ENCODE measurements around the gene SAMD10.

GRCh38 chr20:64025826-64026412 is 46.5 kb upstream of the SAMD10 start:
- TF ChIP-seq, protein P1, sequence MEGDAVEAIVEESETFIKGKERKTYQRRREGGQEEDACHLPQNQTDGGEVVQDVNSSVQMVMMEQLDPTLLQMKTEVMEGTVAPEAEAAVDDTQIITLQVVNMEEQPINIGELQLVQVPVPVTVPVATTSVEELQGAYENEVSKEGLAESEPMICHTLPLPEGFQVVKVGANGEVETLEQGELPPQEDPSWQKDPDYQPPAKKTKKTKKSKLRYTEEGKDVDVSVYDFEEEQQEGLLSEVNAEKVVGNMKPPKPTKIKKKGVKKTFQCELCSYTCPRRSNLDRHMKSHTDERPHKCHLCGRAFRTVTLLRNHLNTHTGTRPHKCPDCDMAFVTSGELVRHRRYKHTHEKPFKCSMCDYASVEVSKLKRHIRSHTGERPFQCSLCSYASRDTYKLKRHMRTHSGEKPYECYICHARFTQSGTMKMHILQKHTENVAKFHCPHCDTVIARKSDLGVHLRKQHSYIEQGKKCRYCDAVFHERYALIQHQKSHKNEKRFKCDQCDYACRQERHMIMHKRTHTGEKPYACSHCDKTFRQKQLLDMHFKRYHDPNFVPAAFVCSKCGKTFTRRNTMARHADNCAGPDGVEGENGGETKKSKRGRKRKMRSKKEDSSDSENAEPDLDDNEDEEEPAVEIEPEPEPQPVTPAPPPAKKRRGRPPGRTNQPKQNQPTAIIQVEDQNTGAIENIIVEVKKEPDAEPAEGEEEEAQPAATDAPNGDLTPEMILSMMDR (tag by site-specific recombination; IDR thresholded peaks at IDR 0.05): no peak
- no peak for TF ChIP-seq ZNF18 (tag by site-specific recombination; IDR thresholded peaks at IDR 0.05)
- TF ChIP-seq, protein P2, sequence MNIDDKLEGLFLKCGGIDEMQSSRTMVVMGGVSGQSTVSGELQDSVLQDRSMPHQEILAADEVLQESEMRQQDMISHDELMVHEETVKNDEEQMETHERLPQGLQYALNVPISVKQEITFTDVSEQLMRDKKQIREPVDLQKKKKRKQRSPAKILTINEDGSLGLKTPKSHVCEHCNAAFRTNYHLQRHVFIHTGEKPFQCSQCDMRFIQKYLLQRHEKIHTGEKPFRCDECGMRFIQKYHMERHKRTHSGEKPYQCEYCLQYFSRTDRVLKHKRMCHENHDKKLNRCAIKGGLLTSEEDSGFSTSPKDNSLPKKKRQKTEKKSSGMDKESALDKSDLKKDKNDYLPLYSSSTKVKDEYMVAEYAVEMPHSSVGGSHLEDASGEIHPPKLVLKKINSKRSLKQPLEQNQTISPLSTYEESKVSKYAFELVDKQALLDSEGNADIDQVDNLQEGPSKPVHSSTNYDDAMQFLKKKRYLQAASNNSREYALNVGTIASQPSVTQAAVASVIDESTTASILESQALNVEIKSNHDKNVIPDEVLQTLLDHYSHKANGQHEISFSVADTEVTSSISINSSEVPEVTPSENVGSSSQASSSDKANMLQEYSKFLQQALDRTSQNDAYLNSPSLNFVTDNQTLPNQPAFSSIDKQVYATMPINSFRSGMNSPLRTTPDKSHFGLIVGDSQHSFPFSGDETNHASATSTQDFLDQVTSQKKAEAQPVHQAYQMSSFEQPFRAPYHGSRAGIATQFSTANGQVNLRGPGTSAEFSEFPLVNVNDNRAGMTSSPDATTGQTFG (tag by site-specific recombination; IDR thresholded peaks at IDR 0.05; ENCODE audit: borderline replicate concordance): no peak
- no peak for TF ChIP-seq ZBTB17 (tag by site-specific recombination; IDR thresholded peaks at IDR 0.05)
- TF ChIP-seq SP2 (tag by site-specific recombination; IDR thresholded peaks at IDR 0.05): no peak
- no peak for TF ChIP-seq ZNF133 (tag by site-specific recombination; IDR thresholded peaks at IDR 0.05)
